GM10248 (cell line): ENCODE measurements around the gene SEZ6.

Experiments
- CTCF ChIA-PET: fragments of 300-600 bp; sonication (Branson Sonifier 250); formaldehyde crosslinking; extraction: SDS; loops from one replicate; lab custom pipeline; 2021; ENCODE audit warnings: antibody characterized with exemption; lab: Yijun Ruan, JAX
- POLR2A ChIA-PET: fragments of 350-650 bp; sonication (Branson Sonifier 250); formaldehyde crosslinking; extraction: SDS; loops from one replicate; lab custom pipeline; 2020; ENCODE audit warnings: antibody characterized with exemption; lab: Yijun Ruan, JAX
- DNase-seq: peaks from one replicate; pipeline ENCODE4 v3.0.0; 2012; ENCODE audit errors: extremely low spot score
- TF ChIP-seq, protein P1 (sequence below): IDR thresholded peaks from 2 replicates; pipeline ENCODE4 v1.5.1; 2012; ENCODE audit warnings: mild to moderate bottlenecking, low read depth; ENCODE audit errors: extremely low read depth, missing control alignments, control extremely low read depth

Gene SEZ6

DNA sequence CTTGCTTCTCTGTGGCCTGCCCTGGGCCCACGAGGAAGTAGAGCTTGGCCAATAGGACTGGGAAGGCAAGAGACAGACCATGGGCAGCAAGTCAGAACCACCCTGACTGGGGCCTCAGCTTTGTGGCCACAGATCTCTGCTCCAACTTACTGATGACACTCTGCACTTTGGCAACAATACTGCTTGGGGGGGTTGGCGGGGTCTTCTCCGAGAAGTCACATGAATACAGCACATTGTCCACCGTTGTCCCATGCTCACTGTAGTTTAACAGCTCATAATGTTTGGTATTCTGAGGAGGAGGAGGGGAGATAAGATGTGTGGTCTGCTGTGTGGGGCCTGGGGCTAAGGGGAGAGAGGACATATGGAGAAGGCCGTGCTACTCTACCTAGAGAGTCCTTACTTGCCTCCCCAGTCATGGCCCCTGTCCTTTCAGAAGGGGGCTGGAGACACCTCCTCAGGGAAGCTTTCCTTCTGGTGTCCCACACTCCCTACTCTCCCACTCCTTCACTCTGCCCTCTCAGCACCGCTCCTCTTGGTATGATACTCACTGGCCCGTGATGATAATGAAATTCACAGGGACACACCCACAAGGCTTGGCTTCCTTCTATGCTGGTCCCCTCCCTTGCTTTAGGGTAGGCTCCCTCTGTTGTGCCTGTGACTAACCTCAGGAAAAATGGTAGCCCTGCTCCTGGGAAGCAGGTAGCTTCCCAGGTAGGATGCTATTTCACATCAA is 99.0 kb downstream of the SEZ6 start:
- POLR2A ChIA-PET, result interaction anchor here (0.6 to 0.9 kb wide), 2 partner anchors 35 to 162 kb away, joined by 3 to 4 read pairs; no protein-coding TSS in a partner anchor
- DNase-seq, result no peak
- TF ChIP-seq, protein P1, sequence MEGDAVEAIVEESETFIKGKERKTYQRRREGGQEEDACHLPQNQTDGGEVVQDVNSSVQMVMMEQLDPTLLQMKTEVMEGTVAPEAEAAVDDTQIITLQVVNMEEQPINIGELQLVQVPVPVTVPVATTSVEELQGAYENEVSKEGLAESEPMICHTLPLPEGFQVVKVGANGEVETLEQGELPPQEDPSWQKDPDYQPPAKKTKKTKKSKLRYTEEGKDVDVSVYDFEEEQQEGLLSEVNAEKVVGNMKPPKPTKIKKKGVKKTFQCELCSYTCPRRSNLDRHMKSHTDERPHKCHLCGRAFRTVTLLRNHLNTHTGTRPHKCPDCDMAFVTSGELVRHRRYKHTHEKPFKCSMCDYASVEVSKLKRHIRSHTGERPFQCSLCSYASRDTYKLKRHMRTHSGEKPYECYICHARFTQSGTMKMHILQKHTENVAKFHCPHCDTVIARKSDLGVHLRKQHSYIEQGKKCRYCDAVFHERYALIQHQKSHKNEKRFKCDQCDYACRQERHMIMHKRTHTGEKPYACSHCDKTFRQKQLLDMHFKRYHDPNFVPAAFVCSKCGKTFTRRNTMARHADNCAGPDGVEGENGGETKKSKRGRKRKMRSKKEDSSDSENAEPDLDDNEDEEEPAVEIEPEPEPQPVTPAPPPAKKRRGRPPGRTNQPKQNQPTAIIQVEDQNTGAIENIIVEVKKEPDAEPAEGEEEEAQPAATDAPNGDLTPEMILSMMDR, result no peak
- CTCF ChIA-PET, result interaction anchor here (1.4 to 11.5 kb wide), 8 partner anchors 8 to 180 kb away, joined by 5 to 89 read pairs (median 16); partner anchors contain the start of genes FLOT2 and TLCD1

DNA sequence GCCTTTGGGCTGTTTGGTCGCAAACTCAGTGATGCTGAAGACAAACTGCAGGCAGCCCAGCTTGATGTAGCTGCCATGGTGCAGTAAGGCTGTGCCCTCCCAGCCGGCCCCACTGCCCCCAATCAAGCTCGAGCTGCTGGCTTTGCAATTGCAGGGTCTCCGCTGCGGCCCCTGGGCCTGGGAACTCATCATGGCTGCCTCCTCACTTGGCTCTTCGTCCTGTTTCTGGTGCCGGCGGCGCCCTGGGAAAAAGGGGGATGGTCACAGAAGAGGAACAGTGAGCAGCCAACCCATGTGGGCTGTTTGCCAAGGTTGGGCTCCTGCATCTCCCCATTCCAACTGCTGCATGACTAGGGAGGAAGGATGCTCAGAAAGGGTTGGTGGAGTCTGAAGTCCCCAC is 99.6 kb downstream of the SEZ6 start:
- CTCF ChIA-PET, result interaction anchor here (2.5 to 11.5 kb wide), 5 partner anchors 10 to 179 kb away, joined by 15 to 89 read pairs (median 18); partner anchors contain the start of gene TLCD1
- POLR2A ChIA-PET, result no interaction called here
- TF ChIP-seq, protein P1, result no peak
- no peak for DNase-seq
